B cell (primary cell): ENCODE data around the gene DMKN. TPM values are rescaled to one million over a fixed set of nuclear protein-coding genes. Genes with fewer than 3 reads are reported as not detected.

Experiments
- ATAC-seq: fragments of 200-7000 bp; cut with Tn5 transposase; one replicate; pipeline ENCODE4 v1.10.0; 2021; ENCODE audit warnings: low read depth, mild to moderate bottlenecking, moderate number of reproducible peaks, moderate library complexity
- CTCF ChIA-PET: fragments of 350-600 bp; sonication (Branson Sonifier 250); formaldehyde crosslinking; loops from one replicate; lab custom pipeline; 2021; ENCODE audit warnings: antibody characterized with exemption, inconsistent platforms; lab: Charles Lee
- POLR2A ChIA-PET: fragments of 350-600 bp; sonication (Branson Sonifier 250); formaldehyde crosslinking; loops from one replicate; lab custom pipeline; 2021; ENCODE audit warnings: antibody characterized with exemption; lab: Charles Lee
- DNase-seq: peaks from one replicate; pipeline ENCODE4 v3.0.0; 2013
- H2AFZ ChIP-seq: 2 replicates; pipeline ENCODE4 v1.6.1; 2012; ENCODE audit warnings: mild to moderate bottlenecking, low read depth, low read length; ENCODE audit not compliant: insufficient read depth, poor library complexity, severe bottlenecking
- H3K27ac ChIP-seq, 2 donors: 1 replicate in 1 of 2; 2 replicates in 1 of 2; pipeline ENCODE4 v1.5.1; 2012 to 2013; ENCODE audit warnings: low read length in 2 of 2, mild to moderate bottlenecking in 2 of 2, moderate library complexity in 1 of 2
- H3K27me3 ChIP-seq, 4 experiments: fragments of 200-600 bp in 1 of 4; sonication (generic) in 1 of 4; replicated peaks in 1 of 4; 1 replicate in 2 of 4; 2 replicates in 2 of 4; pipeline versions ENCODE4 v1.6.1 to v1.7.0; 2013 to 2016; ENCODE audit warnings: low read length in 3 of 4, mild to moderate bottlenecking in 2 of 4, mixed read lengths in 1 of 4, moderate library complexity in 1 of 4; ENCODE audit not compliant: insufficient read depth in 4 of 4, control insufficient read depth in 3 of 4; ENCODE audit errors: control extremely low read depth in 1 of 4
- H3K36me3 ChIP-seq, 2 experiments: replicated peaks in 1 of 2; 1 replicate in 1 of 2; 2 replicates in 1 of 2; pipeline versions ENCODE4 v1.6.1 to v1.7.1; 2013; ENCODE audit warnings: low read length in 1 of 2; ENCODE audit not compliant: insufficient read depth in 2 of 2, control insufficient read depth in 1 of 2; ENCODE audit errors: control extremely low read depth in 1 of 2, extremely low read depth in 1 of 2
- H3K4me1 ChIP-seq, 2 donors: fragments of 200-600 bp in 1 of 2; sonication (generic) in 1 of 2; 1 replicate in 1 of 2; 2 replicates in 1 of 2; pipeline versions ENCODE4 v1.5.1 to v1.6.1; 2013 to 2017; ENCODE audit warnings: low read length in 2 of 2; ENCODE audit not compliant: control insufficient read depth in 2 of 2, insufficient read depth in 2 of 2
- H3K4me2 ChIP-seq: replicated peaks from 2 replicates; pipeline ENCODE3; 2012; ENCODE audit warnings: mild to moderate bottlenecking, low read depth, low read length; ENCODE audit not compliant: poor library complexity, severe bottlenecking
- H3K4me3 ChIP-seq, 5 experiments: fragments of 200-600 bp in 1 of 5; sonication (generic) in 1 of 5; 1 replicate in 3 of 5; 2 replicates in 2 of 5; pipeline versions ENCODE4 v1.5.1 to v1.7.0; 2011 to 2016; ENCODE audit warnings: low read length in 4 of 5, mild to moderate bottlenecking in 4 of 5, low read depth in 2 of 5, control low read depth in 1 of 5, moderate library complexity in 1 of 5; ENCODE audit not compliant: insufficient read depth in 1 of 5; ENCODE audit errors: control extremely low read depth in 1 of 5, extremely low read depth in 1 of 5
- H3K79me2 ChIP-seq: fragments of 200-600 bp; sonication (generic); one replicate; pipeline ENCODE4 v1.6.0; 2016; ENCODE audit warnings: low read length; ENCODE audit not compliant: control insufficient read depth, insufficient read depth
- H3K9ac ChIP-seq: fragments of 200-600 bp; sonication (generic); 2 replicates; pipeline ENCODE4 v1.6.1; 2017; ENCODE audit warnings: mild to moderate bottlenecking, low read length, moderate library complexity
- H3K9me3 ChIP-seq, 3 donors: one replicate each; pipeline versions ENCODE4 v1.6.1 to v1.7.1; 2013; ENCODE audit warnings: low read length in 2 of 3; ENCODE audit not compliant: control insufficient read depth in 2 of 3, insufficient read depth in 1 of 3; ENCODE audit errors: control extremely low read depth in 1 of 3
- H4K20me1 ChIP-seq: 2 replicates; pipeline ENCODE4 v1.6.0; 2012; ENCODE audit warnings: mild to moderate bottlenecking, low read length; ENCODE audit not compliant: insufficient read depth, control insufficient read depth, poor library complexity, severe bottlenecking
- H3K27ac Mint-ChIP-seq: one replicate; pipeline ENCODE4 v1.8.0; 2021; ENCODE audit warnings: mixed read lengths
- H3K27me3 Mint-ChIP-seq: one replicate; pipeline ENCODE4 v1.8.0; 2021; ENCODE audit warnings: mixed read lengths
- H3K4me1 Mint-ChIP-seq: one replicate; pipeline ENCODE4 v1.8.0; 2021; ENCODE audit warnings: mixed read lengths
- H3K4me3 Mint-ChIP-seq: one replicate; pipeline ENCODE4 v1.8.0; 2021; ENCODE audit warnings: mixed read lengths
- H3K9me3 Mint-ChIP-seq: one replicate; pipeline ENCODE4 v1.8.0; 2022; ENCODE audit warnings: mixed read lengths; ENCODE audit not compliant: insufficient read depth
- EZH2 ChIP-seq: IDR thresholded peaks from 2 replicates; pipeline ENCODE4 v1.6.1; 2012; ENCODE audit warnings: borderline replicate concordance, low read depth, mild to moderate bottlenecking, moderate library complexity, low read length; ENCODE audit not compliant: insufficient read depth, poor library complexity, severe bottlenecking
- WGBS: methylation state at CpG from one replicate; pipeline ENCODE4 v1.1.5; 2013; ENCODE audit warnings: missing lambda C conversion rate; ENCODE audit not compliant: insufficient coverage; 5-methylcytosine and 5-hydroxymethylcytosine counted together
- intact Hi-C: fragments of 100-400 bp; cut with micrococcal nuclease; formaldehyde crosslinking; loops from one replicate; pipeline ENCODE4 v1.10.0; 2022
- polyA plus RNA-seq: library from polyadenylated mRNA; depleted of rRNA; stranded (reverse); fragments of >200 nt; gene quantifications from 2 replicates; pipeline ENCODE4 v1.2.3, GENCODE V29; 2012
- total RNA-seq, 2 donors: library from RNA; stranded (reverse); fragments of 120-200 nt in 1 of 2; gene quantifications; 1 replicate in 1 of 2; 2 replicates in 1 of 2; pipeline versions ENCODE4 v1.2.3 to v1.2.4, GENCODE V29; 2013 to 2022
- TF ChIP-seq, protein P1 (sequence below): fragments of 200-600 bp; IDR thresholded peaks from one replicate; pipeline ENCODE4 v1.8.0; 2022; ENCODE audit warnings: antibody characterized with exemption, mild to moderate bottlenecking

DMKN gene
- total and polyA plus RNA-seq, 2 donors (not counting 1 experiment from before 2014, with no cell fraction given) = 0.58 to 4.5 TPM

- Mint-ChIP-seq H3K27me3 (peaks cover 41% of the 10 kb centered on the region), H3K4me1 (no peaks in the 10 kb centered on the region), H3K9me3 (no peaks in the 10 kb centered on the region), H3K27ac (no peak overlapping the region), H3K4me3 (no peak overlapping the region)
- Histone ChIP-seq H3K9ac (no peak overlapping the region), H3K9me3 (no peaks in the 10 kb centered on the region), H3K27me3 (peaks cover 0 to 18% (median 2%) of the 10 kb centered on the region in 4 experiments), H3K4me1 (no peaks in the 10 kb centered on the region), H3K4me3 (no peak overlapping the region), H3K36me3 (no peaks in the 10 kb centered on the region), H4K20me1 (no peaks in the 10 kb centered on the region), H3K79me2 (no peaks in the 10 kb centered on the region), H2AFZ (no peak overlapping the region), H3K4me2 (no peak overlapping the region), H3K27ac (no peak overlapping the region)
- DNase-seq (no peak), ATAC-seq (no peak)
- 89% methylated on average over 11 of the region's 11 CpGs for WGBS
- ChIA-PET CTCF (interaction anchor here (1.3 kb wide), 1 partner anchor 14 kb away, joined by 4 read pairs; no protein-coding TSS in a partner anchor), POLR2A (no interaction called here)
- TF ChIP-seq, protein P1, sequence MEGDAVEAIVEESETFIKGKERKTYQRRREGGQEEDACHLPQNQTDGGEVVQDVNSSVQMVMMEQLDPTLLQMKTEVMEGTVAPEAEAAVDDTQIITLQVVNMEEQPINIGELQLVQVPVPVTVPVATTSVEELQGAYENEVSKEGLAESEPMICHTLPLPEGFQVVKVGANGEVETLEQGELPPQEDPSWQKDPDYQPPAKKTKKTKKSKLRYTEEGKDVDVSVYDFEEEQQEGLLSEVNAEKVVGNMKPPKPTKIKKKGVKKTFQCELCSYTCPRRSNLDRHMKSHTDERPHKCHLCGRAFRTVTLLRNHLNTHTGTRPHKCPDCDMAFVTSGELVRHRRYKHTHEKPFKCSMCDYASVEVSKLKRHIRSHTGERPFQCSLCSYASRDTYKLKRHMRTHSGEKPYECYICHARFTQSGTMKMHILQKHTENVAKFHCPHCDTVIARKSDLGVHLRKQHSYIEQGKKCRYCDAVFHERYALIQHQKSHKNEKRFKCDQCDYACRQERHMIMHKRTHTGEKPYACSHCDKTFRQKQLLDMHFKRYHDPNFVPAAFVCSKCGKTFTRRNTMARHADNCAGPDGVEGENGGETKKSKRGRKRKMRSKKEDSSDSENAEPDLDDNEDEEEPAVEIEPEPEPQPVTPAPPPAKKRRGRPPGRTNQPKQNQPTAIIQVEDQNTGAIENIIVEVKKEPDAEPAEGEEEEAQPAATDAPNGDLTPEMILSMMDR = no peak
- TF ChIP-seq EZH2 = no peak
- intact Hi-C loops = no loop called here
These were observed 10.9 kb upstream of the DMKN start for GRCh38 chr19:35524181-35524837.

GRCh38 chr19:35522745-35523327, 9.4 kb upstream of the DMKN start:
- H3K9ac ChIP-seq = no peak overlapping the region
- H3K4me3 Mint-ChIP-seq = no peak overlapping the region
- no peaks in the 10 kb centered on the region for H3K9me3 Mint-ChIP-seq
- H2AFZ ChIP-seq = no peak overlapping the region
- no peaks in the 10 kb centered on the region for H3K9me3 ChIP-seq
- DNase-seq (no peak), ATAC-seq (no peak)
- intact Hi-C loops = no loop called here
- no peaks in the 10 kb centered on the region for H4K20me1 ChIP-seq
- H3K27ac ChIP-seq = no peak overlapping the region
- CTCF ChIA-PET = no interaction called here
- H3K4me2 ChIP-seq = no peak overlapping the region
- H3K4me1 Mint-ChIP-seq = no peaks in the 10 kb centered on the region
- POLR2A ChIA-PET = no interaction called here
- H3K27ac Mint-ChIP-seq = no peak overlapping the region
- TF ChIP-seq, protein P1 = no peak
- TF ChIP-seq EZH2 = no peak
- peaks cover 0 to 11% (median 2%) of the 10 kb centered on the region in 4 experiments for H3K27me3 ChIP-seq
- no peaks in the 10 kb centered on the region for H3K4me1 ChIP-seq
- no peaks in the 10 kb centered on the region for H3K79me2 ChIP-seq
- H3K4me3 ChIP-seq = no peak overlapping the region
- 88% methylated on average over 9 of the region's 12 CpGs for WGBS
- H3K36me3 ChIP-seq = no peaks in the 10 kb centered on the region
- peaks cover 36% of the 10 kb centered on the region for H3K27me3 Mint-ChIP-seq
